Hepatocyte (in vitro differentiated cells): ENCODE data around the gene PTPRH. TPM values are rescaled to one million over a fixed set of nuclear protein-coding genes. Genes with fewer than 3 reads are reported as not detected.

ENCODE experiments used
- DNase-seq: peaks from one replicate; pipeline ENCODE4 v3.0.0-alpha.2; 2016; ENCODE audit warnings: low spot score
- H2AFZ ChIP-seq: fragments of 200-600 bp; sonication (generic); 2 replicates; pipeline ENCODE4 v1.6.0; 2016; ENCODE audit warnings: antibody characterized with exemption, mild to moderate bottlenecking
- H3K27ac ChIP-seq: fragments of 200-600 bp; sonication (generic); 2 replicates; pipeline ENCODE4 v1.5.1; 2016; ENCODE audit warnings: mild to moderate bottlenecking
- H3K27me3 ChIP-seq: fragments of 200-600 bp; sonication (generic); 2 replicates; pipeline ENCODE4 v1.6.1; 2016
- H3K36me3 ChIP-seq: fragments of 200-600 bp; sonication (generic); replicated peaks from 2 replicates; pipeline ENCODE4 v1.5.1; 2016; ENCODE audit warnings: low read depth; ENCODE audit not compliant: insufficient read depth
- H3K4me1 ChIP-seq: fragments of 200-600 bp; sonication (generic); 2 replicates; pipeline ENCODE4 v1.5.1; 2016; ENCODE audit warnings: mild to moderate bottlenecking, moderate library complexity; ENCODE audit not compliant: insufficient read depth
- H3K4me2 ChIP-seq: fragments of 200-600 bp; sonication (generic); 2 replicates; pipeline ENCODE4 v1.6.0; 2016
- H3K4me3 ChIP-seq: fragments of 200-600 bp; sonication (generic); 2 replicates; pipeline ENCODE4 v1.5.1; 2016; ENCODE audit warnings: mild to moderate bottlenecking
- H3K79me2 ChIP-seq: fragments of 200-600 bp; sonication (generic); 2 replicates; pipeline ENCODE4 v1.6.0; 2017; ENCODE audit warnings: mild to moderate bottlenecking
- H3K9me2 ChIP-seq: fragments of 200-600 bp; sonication (generic); replicated peaks from 2 replicates; pipeline ENCODE4 v1.6.0; 2017; ENCODE audit warnings: mild to moderate bottlenecking; ENCODE audit not compliant: insufficient read depth
- H3K9me3 ChIP-seq: fragments of 200-600 bp; sonication (generic); 2 replicates; pipeline ENCODE4 v1.5.1; 2016; ENCODE audit warnings: low read depth, mild to moderate bottlenecking
- H4K20me1 ChIP-seq: fragments of 200-600 bp; sonication (generic); 2 replicates; pipeline ENCODE4 v1.6.0; 2016; ENCODE audit warnings: mild to moderate bottlenecking; ENCODE audit not compliant: insufficient read depth, poor library complexity, severe bottlenecking
- CTCF ChIP-seq: fragments of 200-600 bp; sonication (generic); IDR thresholded peaks from 2 replicates; pipeline ENCODE4 v1.5.1; 2016; ENCODE audit warnings: antibody characterized with exemption, mild to moderate bottlenecking; ENCODE audit not compliant: poor library complexity
- EZH2 ChIP-seq: fragments of 200-600 bp; sonication (generic); IDR thresholded peaks from 2 replicates; pipeline ENCODE4 v1.6.1; 2016; ENCODE audit warnings: antibody characterized with exemption, mild to moderate bottlenecking, borderline replicate concordance
- EZH2phosphoT487 ChIP-seq: fragments of 200-600 bp; sonication (generic); IDR thresholded peaks from one replicate; pipeline ENCODE4 v1.6.1; 2018; ENCODE audit warnings: antibody characterized with exemption, mild to moderate bottlenecking, low read depth, moderate library complexity; ENCODE audit not compliant: unreplicated experiment, severe bottlenecking
- WGBS: methylation state at CpG from one replicate; pipeline ENCODE4 v1.1.6; 2016; ENCODE audit warnings: low lambda C conversion rate; ENCODE audit errors: missing lambda C conversion rate; 5-methylcytosine and 5-hydroxymethylcytosine counted together
- polyA plus RNA-seq: library from polyadenylated mRNA; unstranded; fragments of >200 nt; fragmentation: Nextera tagmentation; extraction: Ambion mirVana; gene quantifications from 2 replicates; pipeline ENCODE4 v1.2.1, GENCODE V29; 2016
- total RNA-seq: library from RNA; depleted of rRNA; stranded (reverse); fragments of >200 nt; gene quantifications from 2 replicates; pipeline ENCODE4 v1.2.3, GENCODE V29; 2014

Gene PTPRH
- total and polyA plus RNA-seq, 2 experiments from 2014 or later = 7.3 to 30.9 TPM

DNA sequence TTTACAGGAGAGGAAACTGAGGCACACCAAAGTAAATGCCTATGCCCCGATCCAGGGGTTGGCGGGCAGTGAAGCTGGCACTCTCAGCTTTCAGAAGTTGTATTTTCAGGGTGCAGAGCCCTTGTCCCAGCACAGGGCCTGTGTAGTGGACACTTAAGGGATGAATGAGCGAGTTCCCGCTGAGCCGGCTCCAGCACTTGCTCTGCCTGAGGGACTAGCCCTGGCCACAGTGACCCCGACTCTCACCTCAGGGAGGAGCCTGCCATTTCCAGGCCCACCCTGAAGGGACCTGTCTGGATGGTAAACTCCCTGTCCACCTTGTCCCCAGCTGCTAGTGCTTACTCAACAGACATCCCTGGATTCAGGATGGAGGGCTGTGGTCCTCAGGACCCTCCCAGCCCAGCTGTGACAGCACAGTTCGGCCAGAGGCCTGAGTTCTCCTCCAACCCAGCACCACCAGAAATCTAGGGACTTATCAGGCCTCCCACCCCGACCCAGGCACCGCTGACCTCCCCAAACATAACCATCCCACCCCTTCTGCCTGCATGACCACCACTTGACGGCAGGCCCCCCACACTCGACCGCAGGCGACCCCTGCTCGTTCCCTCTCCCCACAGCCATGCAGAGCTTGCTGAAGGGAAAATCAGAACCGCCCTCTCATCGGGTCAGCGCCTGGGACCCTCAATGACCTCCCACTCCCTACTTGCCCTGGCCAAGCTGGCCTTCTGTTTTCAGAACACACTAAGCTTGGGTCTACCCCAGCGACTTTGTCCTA is 41.1 kb upstream of the PTPRH start:
- Histone ChIP-seq H3K27ac (no peak overlapping the region), H3K79me2 (peaks cover 87% of the 10 kb centered on the region), H4K20me1 (peaks cover 98% of the 10 kb centered on the region), H3K9me2 (no peaks in the 10 kb centered on the region), H3K9me3 (no peaks in the 10 kb centered on the region), H3K27me3 (no peaks in the 10 kb centered on the region), H3K4me2 (no peak overlapping the region), H3K4me3 (no peak overlapping the region), H3K36me3 (no peaks in the 10 kb centered on the region), H2AFZ (no peak overlapping the region), H3K4me1 (peaks cover 2% of the 10 kb centered on the region)
- TF ChIP-seq EZH2phosphoT487 (no peak), EZH2 (no peak), CTCF (no peak)
- no peak for DNase-seq
- WGBS = 96% methylated on average over 18 of the region's 18 CpGs

DNA sequence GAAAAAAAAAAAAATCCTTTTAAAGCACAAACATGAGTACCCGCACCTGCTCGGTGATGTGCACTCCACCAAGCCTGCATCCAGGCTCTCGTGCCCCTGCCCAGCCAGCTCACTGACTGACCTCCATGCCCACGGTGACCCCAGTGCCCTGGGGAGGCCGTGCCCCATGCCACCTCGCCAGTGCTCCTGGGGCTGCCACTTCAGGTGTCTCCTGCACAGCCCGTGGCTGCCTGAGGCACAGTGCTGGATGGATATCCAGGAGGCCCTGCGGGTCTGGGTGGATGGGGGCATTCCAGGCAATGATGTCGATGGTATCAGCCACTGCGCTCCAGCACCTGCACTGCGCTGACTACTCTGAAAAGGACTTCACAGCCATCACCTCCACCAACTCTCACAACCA is 40.5 kb upstream of the PTPRH start:
- no peaks in the 10 kb centered on the region for H3K9me3 ChIP-seq
- no peaks in the 10 kb centered on the region for H3K4me1 ChIP-seq
- no peak for TF ChIP-seq EZH2phosphoT487
- TF ChIP-seq EZH2 = no peak
- no peak for TF ChIP-seq CTCF
- peaks cover 81% of the 10 kb centered on the region for H3K79me2 ChIP-seq
- H4K20me1 ChIP-seq = peaks cover 95% of the 10 kb centered on the region
- H2AFZ ChIP-seq = no peak overlapping the region
- 98% methylated on average over 11 of the region's 11 CpGs for WGBS
- no peak overlapping the region for H3K4me2 ChIP-seq
- H3K9me2 ChIP-seq = no peaks in the 10 kb centered on the region
- H3K36me3 ChIP-seq = no peaks in the 10 kb centered on the region
- no peak overlapping the region for H3K27ac ChIP-seq
- H3K4me3 ChIP-seq = no peak overlapping the region
- DNase-seq = no peak
- H3K27me3 ChIP-seq = no peaks in the 10 kb centered on the region

GRCh38 chr19:55248704-55249103 is 39.4 kb upstream of the PTPRH start:
- no peaks in the 10 kb centered on the region for H3K27me3 ChIP-seq
- H3K4me3 ChIP-seq = no peak overlapping the region
- H3K36me3 ChIP-seq = no peaks in the 10 kb centered on the region
- H3K9me3 ChIP-seq = no peaks in the 10 kb centered on the region
- peaks cover 69% of the 10 kb centered on the region for H3K79me2 ChIP-seq
- no peak overlapping the region for H2AFZ ChIP-seq
- peaks cover 84% of the 10 kb centered on the region for H4K20me1 ChIP-seq
- H3K4me1 ChIP-seq = no peaks in the 10 kb centered on the region
- no peak for DNase-seq
- no peak overlapping the region for H3K4me2 ChIP-seq
- no peak overlapping the region for H3K27ac ChIP-seq
- TF ChIP-seq CTCF (no peak), EZH2 (no peak), EZH2phosphoT487 (no peak)
- H3K9me2 ChIP-seq = no peaks in the 10 kb centered on the region
- 88% methylated on average over 9 of the region's 9 CpGs for whole genome bisulfite sequencing
